IMR-90 (cell line): ENCODE results near the gene UBE2E2. TPM values are rescaled to one million over a fixed set of nuclear protein-coding genes. Genes with fewer than 3 reads are reported as not detected.

Experiments used
- ATAC-seq: fragments of 200-7000 bp; cut with Tn5 transposase; 2 replicates; pipeline ENCODE4 v1.9.1; 2020; ENCODE audit warnings: low read depth, mild to moderate bottlenecking, moderate library complexity
- BruUV-seq: library from RNA; stranded (reverse); fragments of 400-500 nt; replicated peaks from 2 replicates; lab custom pipeline; 2021; lab: Mats Ljungman, UMichigan
- CTCF ChIA-PET: fragments of 300-600 bp; formaldehyde crosslinking; extraction: SDS; loops from one replicate; lab custom pipeline; 2021; ENCODE audit warnings: antibody characterized with exemption; lab: Yijun Ruan, JAX
- POLR2A ChIA-PET: fragments of 300-600 bp; sonication (Branson Sonifier 250); formaldehyde crosslinking; loops from one replicate; lab custom pipeline; 2022; ENCODE audit warnings: antibody characterized with exemption; ENCODE audit not compliant: unreplicated experiment; lab: Charles Lee
- DNase-seq: peaks from one replicate; pipeline ENCODE4 v3.0.0; 2013
- H2AFZ ChIP-seq: replicated peaks from 2 replicates; pipeline ENCODE3; 2013; ENCODE audit warnings: low read length, mild to moderate bottlenecking; ENCODE audit not compliant: poor library complexity
- H2AK5ac ChIP-seq: 2 replicates; pipeline ENCODE4 v1.6.1; 2013; ENCODE audit warnings: low read depth, low read length, inconsistent platforms
- H2AK9ac ChIP-seq: replicated peaks from 2 replicates; pipeline ENCODE3; 2013; ENCODE audit warnings: mild to moderate bottlenecking, low read depth, low read length, moderate library complexity; ENCODE audit not compliant: poor library complexity
- H2BK120ac ChIP-seq: 2 replicates; pipeline ENCODE4 v1.6.1; 2013; ENCODE audit warnings: low read depth, low read length, inconsistent platforms
- H2BK15ac ChIP-seq: 3 replicates; pipeline ENCODE4 v1.6.1; 2013; ENCODE audit warnings: low read depth, low read length, inconsistent platforms
- H2BK20ac ChIP-seq: 2 replicates; pipeline ENCODE4 v1.6.1; 2013; ENCODE audit warnings: low read depth, mild to moderate bottlenecking, inconsistent platforms, low read length, moderate library complexity
- H2BK5ac ChIP-seq: 2 replicates; pipeline ENCODE4 v1.6.1; 2013; ENCODE audit warnings: mild to moderate bottlenecking, low read depth, low read length, inconsistent platforms; ENCODE audit not compliant: poor library complexity, severe bottlenecking
- H3K14ac ChIP-seq: replicated peaks from 2 replicates; pipeline ENCODE4 v1.6.1; 2013; ENCODE audit warnings: low read depth, low read length, inconsistent platforms
- H3K18ac ChIP-seq: 2 replicates; pipeline ENCODE4 v1.6.1; 2013; ENCODE audit warnings: low read depth, low read length, control low read depth
- H3K23ac ChIP-seq: 2 replicates; pipeline ENCODE4 v1.6.1; 2013; ENCODE audit warnings: low read depth, low read length, inconsistent platforms
- H3K27ac ChIP-seq: 2 replicates; pipeline ENCODE4 v1.5.1; 2013; ENCODE audit warnings: mild to moderate bottlenecking, control low read depth, low read length; ENCODE audit not compliant: insufficient read depth
- H3K27me3 ChIP-seq: 2 replicates; pipeline ENCODE4 v1.6.1; 2013; ENCODE audit warnings: low read length; ENCODE audit not compliant: control insufficient read depth, insufficient read depth
- H3K36me3 ChIP-seq: 2 replicates; pipeline ENCODE4 v1.6.1; 2013; ENCODE audit warnings: low read length, mixed read lengths; ENCODE audit not compliant: control insufficient read depth, insufficient read depth
- H3K4ac ChIP-seq: 2 replicates; pipeline ENCODE4 v1.6.1; 2013; ENCODE audit warnings: low read depth, low read length, inconsistent platforms
- H3K4me1 ChIP-seq: 2 replicates; pipeline ENCODE4 v1.6.1; 2013; ENCODE audit warnings: low read length, mixed read lengths; ENCODE audit not compliant: control insufficient read depth, insufficient read depth
- H3K4me2 ChIP-seq: 2 replicates; pipeline ENCODE4 v1.6.1; 2013; ENCODE audit warnings: low read depth, mild to moderate bottlenecking, control low read depth, low read length, moderate library complexity
- H3K4me3 ChIP-seq: 2 replicates; pipeline ENCODE4 v1.5.1; 2013; ENCODE audit warnings: low read depth, mild to moderate bottlenecking, control low read depth, low read length, moderate library complexity; ENCODE audit not compliant: insufficient read depth
- H3K56ac ChIP-seq: 2 replicates; pipeline ENCODE4 v1.6.1; 2013; ENCODE audit warnings: low read length, inconsistent platforms; ENCODE audit not compliant: insufficient read depth; ENCODE audit errors: extremely low read depth
- H3K79me1 ChIP-seq, 2 experiments: 2 replicates each; pipeline ENCODE4 v1.6.1; 2013; ENCODE audit warnings: low read length in 2 of 2, inconsistent platforms in 1 of 2, low read depth in 1 of 2
- H3K9ac ChIP-seq: 2 replicates; pipeline ENCODE4 v1.6.1; 2013; ENCODE audit warnings: low read depth, low read length, control low read depth
- H3K9me1 ChIP-seq: 2 replicates; pipeline ENCODE4 v1.6.1; 2013; ENCODE audit warnings: low read length, inconsistent platforms; ENCODE audit not compliant: insufficient read depth
- H3K9me3 ChIP-seq: 2 replicates; pipeline ENCODE4 v1.6.1; 2013; ENCODE audit warnings: low read length; ENCODE audit not compliant: control insufficient read depth, insufficient read depth
- H4K20me1 ChIP-seq: 2 replicates; pipeline ENCODE4 v1.6.1; 2013; ENCODE audit warnings: low read length, inconsistent platforms; ENCODE audit not compliant: insufficient read depth
- H4K5ac ChIP-seq: 2 replicates; pipeline ENCODE4 v1.6.1; 2013; ENCODE audit warnings: mild to moderate bottlenecking, low read depth, low read length, control low read depth
- H4K8ac ChIP-seq, 2 experiments: 2 replicates each; pipeline ENCODE4 v1.6.1; 2013; ENCODE audit warnings: low read depth in 2 of 2, low read length in 2 of 2, control low read depth in 1 of 2, inconsistent platforms in 1 of 2
- H4K91ac ChIP-seq: 2 replicates; pipeline ENCODE4 v1.6.1; 2013; ENCODE audit warnings: low read depth, low read length, inconsistent platforms; ENCODE audit not compliant: insufficient read depth
- CEBPB ChIP-seq: IDR thresholded peaks from 2 replicates; pipeline ENCODE4 v1.6.1; 2012; ENCODE audit warnings: low read depth, low read length, improper control_type of control experiment
- CHD1 ChIP-seq: IDR thresholded peaks from 2 replicates; pipeline ENCODE4 v1.6.1; 2012; ENCODE audit warnings: low read depth, low read length, improper control_type of control experiment
- MXI1 ChIP-seq: IDR thresholded peaks from 2 replicates; pipeline ENCODE4 v1.6.1; 2012; ENCODE audit warnings: low read depth, mild to moderate bottlenecking, low read length, moderate library complexity, borderline replicate concordance
- RCOR1 ChIP-seq: IDR thresholded peaks from 2 replicates; pipeline ENCODE4 v1.6.1; 2012; ENCODE audit warnings: mild to moderate bottlenecking, low read length, improper control_type of control experiment; ENCODE audit not compliant: insufficient replicate concordance
- WGBS, 2 experiments: methylation state at CpG; one replicate each; pipeline versions ENCODE4 v1.1.5 to v1.1.7; 2013; ENCODE audit warnings: missing lambda C conversion rate in 2 of 2; ENCODE audit not compliant: insufficient read length in 1 of 2; ENCODE audit errors: extremely low coverage in 2 of 2; 5-methylcytosine and 5-hydroxymethylcytosine counted together
- dilution Hi-C: fragments of 300-500 bp; cut with HindIII; formaldehyde crosslinking; loops from one replicate; pipeline ENCODE4 v1.14.3; 2018; ENCODE audit warnings: low sequenced_read_pairs; ENCODE audit not compliant: unreplicated experiment
- in situ Hi-C: fragments of 300-500 bp; cut with MboI; formaldehyde crosslinking; loops from 3 replicates; pipeline ENCODE4 v1.14.3; 2019; ENCODE audit warnings: low sequenced_read_pairs, inconsistent platforms, mixed read lengths
- intact Hi-C: fragments of 100-400 bp; cut with micrococcal nuclease; formaldehyde crosslinking; loops from 2 replicates; pipeline ENCODE4 v1.10.0; 2022
- polyA plus RNA-seq, 3 experiments: library from polyadenylated mRNA; depleted of rRNA; stranded (reverse); fragments of >200 nt; gene quantifications; 2 replicates each; pipeline ENCODE4 v1.2.3, GENCODE V29; 2012; ENCODE audit warnings: low replicate concordance in 1 of 3
- total RNA-seq: library from RNA; depleted of rRNA; stranded (reverse); fragments of >200 nt; gene quantifications from 2 replicates; pipeline ENCODE4 v1.2.3, GENCODE V29; 2012
- TF ChIP-seq, protein P1 (sequence below): fragments of 150-350 bp; IDR thresholded peaks from 2 replicates; pipeline ENCODE4 v1.6.1; 2017; ENCODE audit warnings: mild to moderate bottlenecking, antibody characterized with exemption, low read length, low read depth
- TF ChIP-seq, protein P2 (sequence below): fragments of 150-350 bp; IDR thresholded peaks from 2 replicates; pipeline ENCODE4 v1.6.1; 2016; ENCODE audit warnings: low read depth, mild to moderate bottlenecking, low read length, moderate library complexity, borderline replicate concordance

Gene UBE2E2
- total and polyA plus RNA-seq, 2 of the 4 experiments (the other 2 are of a cell fraction) = 18.6 to 32.7 TPM

DNA sequence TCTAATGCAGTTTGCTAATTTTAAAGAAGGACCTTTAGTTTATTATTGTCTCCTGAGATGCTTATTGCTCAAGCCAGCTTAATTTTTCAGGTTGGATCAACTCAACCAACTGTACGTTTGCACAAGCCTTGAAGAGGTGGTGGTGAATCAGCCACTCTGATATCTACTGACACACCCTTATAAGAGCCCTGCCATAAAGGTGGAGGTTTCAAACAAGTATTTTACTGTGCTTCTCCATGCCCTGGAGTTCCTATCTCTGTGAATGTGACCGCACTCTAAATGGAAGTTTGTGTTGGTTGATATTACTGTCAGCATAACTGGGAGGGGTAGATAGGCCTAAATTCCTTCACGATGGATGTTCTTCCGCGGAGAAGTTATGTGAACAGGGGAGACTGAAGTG is 305.3 kb downstream of the UBE2E2 start:
- TF ChIP-seq MXI1 (no peak), CHD1 (no peak), CEBPB (no peak), RCOR1 (no peak)
- TF ChIP-seq, protein P1, sequence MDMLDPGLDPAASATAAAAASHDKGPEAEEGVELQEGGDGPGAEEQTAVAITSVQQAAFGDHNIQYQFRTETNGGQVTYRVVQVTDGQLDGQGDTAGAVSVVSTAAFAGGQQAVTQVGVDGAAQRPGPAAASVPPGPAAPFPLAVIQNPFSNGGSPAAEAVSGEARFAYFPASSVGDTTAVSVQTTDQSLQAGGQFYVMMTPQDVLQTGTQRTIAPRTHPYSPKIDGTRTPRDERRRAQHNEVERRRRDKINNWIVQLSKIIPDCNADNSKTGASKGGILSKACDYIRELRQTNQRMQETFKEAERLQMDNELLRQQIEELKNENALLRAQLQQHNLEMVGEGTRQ = no peak
- TF ChIP-seq, protein P2, sequence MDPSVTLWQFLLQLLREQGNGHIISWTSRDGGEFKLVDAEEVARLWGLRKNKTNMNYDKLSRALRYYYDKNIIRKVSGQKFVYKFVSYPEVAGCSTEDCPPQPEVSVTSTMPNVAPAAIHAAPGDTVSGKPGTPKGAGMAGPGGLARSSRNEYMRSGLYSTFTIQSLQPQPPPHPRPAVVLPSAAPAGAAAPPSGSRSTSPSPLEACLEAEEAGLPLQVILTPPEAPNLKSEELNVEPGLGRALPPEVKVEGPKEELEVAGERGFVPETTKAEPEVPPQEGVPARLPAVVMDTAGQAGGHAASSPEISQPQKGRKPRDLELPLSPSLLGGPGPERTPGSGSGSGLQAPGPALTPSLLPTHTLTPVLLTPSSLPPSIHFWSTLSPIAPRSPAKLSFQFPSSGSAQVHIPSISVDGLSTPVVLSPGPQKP = no peak
- in situ Hi-C loops (no loop called here), dilution Hi-C loops (no loop called here), intact Hi-C loops (no loop called here)
- H2AK9ac ChIP-seq = no peak overlapping the region
- no peak overlapping the region for H3K9ac ChIP-seq
- H3K4me3 ChIP-seq = no peak overlapping the region
- no peak overlapping the region for H3K23ac ChIP-seq
- ChIA-PET POLR2A (no interaction called here), CTCF (no interaction called here)
- H2AK5ac ChIP-seq = no peak overlapping the region
- no peak overlapping the region for H2BK5ac ChIP-seq
- H4K8ac ChIP-seq = no peak overlapping the region
- H3K14ac ChIP-seq = no peak overlapping the region
- H3K36me3 ChIP-seq = no peaks in the 10 kb centered on the region
- H3K4me1 ChIP-seq = no peaks in the 10 kb centered on the region
- no peak overlapping the region for H2AFZ ChIP-seq
- no peak overlapping the region for H2BK120ac ChIP-seq
- no peaks in the 10 kb centered on the region for H4K20me1 ChIP-seq
- no peak overlapping the region for H3K18ac ChIP-seq
- H3K27me3 ChIP-seq = no peaks in the 10 kb centered on the region
- no peak overlapping the region for H3K27ac ChIP-seq
- H4K5ac ChIP-seq = no peak overlapping the region
- 0 out of 4 replicates have a peak, but pooled peaks cover 0 to 4% of the 10 kb centered on the region in 2 experiments for H3K79me1 ChIP-seq
- H3K4ac ChIP-seq = no peak overlapping the region
- no peak overlapping the region for H2BK15ac ChIP-seq
- no peaks in the 10 kb centered on the region for H3K9me3 ChIP-seq
- no peak overlapping the region for H3K56ac ChIP-seq
- no peaks in the 10 kb centered on the region for H3K9me1 ChIP-seq
- ATAC-seq (no peak), DNase-seq (no peak)
- no TSS peak for BruUV-seq
- no peak overlapping the region for H2BK20ac ChIP-seq
- H4K91ac ChIP-seq = no peak overlapping the region
- WGBS, 2 experiments = 100% methylated on average over 4 of the region's 5 CpGs; no CpG with 5 or more reads in 1 of the 2 experiments
- no peak overlapping the region for H3K4me2 ChIP-seq
